IMR-90 (cell line): Measurements from ENCODE around the gene RAD51B. TPM values are rescaled to one million over a fixed set of nuclear protein-coding genes. Genes with fewer than 3 reads are reported as not detected.

ENCODE experiments used
- ATAC-seq: fragments of 200-7000 bp; cut with Tn5 transposase; 2 replicates; pipeline ENCODE4 v1.9.1; 2020; ENCODE audit warnings: low read depth, mild to moderate bottlenecking, moderate library complexity
- BruUV-seq: library from RNA; stranded (reverse); fragments of 400-500 nt; replicated peaks from 2 replicates; lab custom pipeline; 2021; lab: Mats Ljungman, UMichigan
- CTCF ChIA-PET: fragments of 300-600 bp; formaldehyde crosslinking; extraction: SDS; loops from one replicate; lab custom pipeline; 2021; ENCODE audit warnings: antibody characterized with exemption; lab: Yijun Ruan, JAX
- POLR2A ChIA-PET: fragments of 300-600 bp; sonication (Branson Sonifier 250); formaldehyde crosslinking; loops from one replicate; lab custom pipeline; 2022; ENCODE audit warnings: antibody characterized with exemption; ENCODE audit not compliant: unreplicated experiment; lab: Charles Lee
- DNase-seq: peaks from one replicate; pipeline ENCODE4 v3.0.0; 2013
- H2AFZ ChIP-seq: replicated peaks from 2 replicates; pipeline ENCODE3; 2013; ENCODE audit warnings: low read length, mild to moderate bottlenecking; ENCODE audit not compliant: poor library complexity
- H2AK5ac ChIP-seq: 2 replicates; pipeline ENCODE4 v1.6.1; 2013; ENCODE audit warnings: low read depth, low read length, inconsistent platforms
- H2AK9ac ChIP-seq: replicated peaks from 2 replicates; pipeline ENCODE3; 2013; ENCODE audit warnings: mild to moderate bottlenecking, low read depth, low read length, moderate library complexity; ENCODE audit not compliant: poor library complexity
- H2BK120ac ChIP-seq: 2 replicates; pipeline ENCODE4 v1.6.1; 2013; ENCODE audit warnings: low read depth, low read length, inconsistent platforms
- H2BK15ac ChIP-seq: 3 replicates; pipeline ENCODE4 v1.6.1; 2013; ENCODE audit warnings: low read depth, low read length, inconsistent platforms
- H2BK20ac ChIP-seq: 2 replicates; pipeline ENCODE4 v1.6.1; 2013; ENCODE audit warnings: low read depth, mild to moderate bottlenecking, inconsistent platforms, low read length, moderate library complexity
- H2BK5ac ChIP-seq: 2 replicates; pipeline ENCODE4 v1.6.1; 2013; ENCODE audit warnings: mild to moderate bottlenecking, low read depth, low read length, inconsistent platforms; ENCODE audit not compliant: poor library complexity, severe bottlenecking
- H3K14ac ChIP-seq: replicated peaks from 2 replicates; pipeline ENCODE4 v1.6.1; 2013; ENCODE audit warnings: low read depth, low read length, inconsistent platforms
- H3K18ac ChIP-seq: 2 replicates; pipeline ENCODE4 v1.6.1; 2013; ENCODE audit warnings: low read depth, low read length, control low read depth
- H3K23ac ChIP-seq: 2 replicates; pipeline ENCODE4 v1.6.1; 2013; ENCODE audit warnings: low read depth, low read length, inconsistent platforms
- H3K27ac ChIP-seq: 2 replicates; pipeline ENCODE4 v1.5.1; 2013; ENCODE audit warnings: mild to moderate bottlenecking, control low read depth, low read length; ENCODE audit not compliant: insufficient read depth
- H3K27me3 ChIP-seq: 2 replicates; pipeline ENCODE4 v1.6.1; 2013; ENCODE audit warnings: low read length; ENCODE audit not compliant: control insufficient read depth, insufficient read depth
- H3K36me3 ChIP-seq: 2 replicates; pipeline ENCODE4 v1.6.1; 2013; ENCODE audit warnings: low read length, mixed read lengths; ENCODE audit not compliant: control insufficient read depth, insufficient read depth
- H3K4ac ChIP-seq: 2 replicates; pipeline ENCODE4 v1.6.1; 2013; ENCODE audit warnings: low read depth, low read length, inconsistent platforms
- H3K4me1 ChIP-seq: 2 replicates; pipeline ENCODE4 v1.6.1; 2013; ENCODE audit warnings: low read length, mixed read lengths; ENCODE audit not compliant: control insufficient read depth, insufficient read depth
- H3K4me2 ChIP-seq: 2 replicates; pipeline ENCODE4 v1.6.1; 2013; ENCODE audit warnings: low read depth, mild to moderate bottlenecking, control low read depth, low read length, moderate library complexity
- H3K4me3 ChIP-seq: 2 replicates; pipeline ENCODE4 v1.5.1; 2013; ENCODE audit warnings: low read depth, mild to moderate bottlenecking, control low read depth, low read length, moderate library complexity; ENCODE audit not compliant: insufficient read depth
- H3K56ac ChIP-seq: 2 replicates; pipeline ENCODE4 v1.6.1; 2013; ENCODE audit warnings: low read length, inconsistent platforms; ENCODE audit not compliant: insufficient read depth; ENCODE audit errors: extremely low read depth
- H3K79me1 ChIP-seq, 2 experiments: 2 replicates each; pipeline ENCODE4 v1.6.1; 2013; ENCODE audit warnings: low read length in 2 of 2, inconsistent platforms in 1 of 2, low read depth in 1 of 2
- H3K9ac ChIP-seq: 2 replicates; pipeline ENCODE4 v1.6.1; 2013; ENCODE audit warnings: low read depth, low read length, control low read depth
- H3K9me1 ChIP-seq: 2 replicates; pipeline ENCODE4 v1.6.1; 2013; ENCODE audit warnings: low read length, inconsistent platforms; ENCODE audit not compliant: insufficient read depth
- H3K9me3 ChIP-seq: 2 replicates; pipeline ENCODE4 v1.6.1; 2013; ENCODE audit warnings: low read length; ENCODE audit not compliant: control insufficient read depth, insufficient read depth
- H4K20me1 ChIP-seq: 2 replicates; pipeline ENCODE4 v1.6.1; 2013; ENCODE audit warnings: low read length, inconsistent platforms; ENCODE audit not compliant: insufficient read depth
- H4K5ac ChIP-seq: 2 replicates; pipeline ENCODE4 v1.6.1; 2013; ENCODE audit warnings: mild to moderate bottlenecking, low read depth, low read length, control low read depth
- H4K8ac ChIP-seq, 2 experiments: 2 replicates each; pipeline ENCODE4 v1.6.1; 2013; ENCODE audit warnings: low read depth in 2 of 2, low read length in 2 of 2, control low read depth in 1 of 2, inconsistent platforms in 1 of 2
- H4K91ac ChIP-seq: 2 replicates; pipeline ENCODE4 v1.6.1; 2013; ENCODE audit warnings: low read depth, low read length, inconsistent platforms; ENCODE audit not compliant: insufficient read depth
- BHLHE40 ChIP-seq: fragments of 150-350 bp; IDR thresholded peaks from 2 replicates; pipeline ENCODE4 v1.6.1; 2016; ENCODE audit warnings: mild to moderate bottlenecking, low read depth, low read length
- CEBPB ChIP-seq: IDR thresholded peaks from 2 replicates; pipeline ENCODE4 v1.6.1; 2012; ENCODE audit warnings: low read depth, low read length, improper control_type of control experiment
- CHD1 ChIP-seq: IDR thresholded peaks from 2 replicates; pipeline ENCODE4 v1.6.1; 2012; ENCODE audit warnings: low read depth, low read length, improper control_type of control experiment
- FOS ChIP-seq: fragments of 150-350 bp; IDR thresholded peaks from 2 replicates; pipeline ENCODE4 v1.6.1; 2016; ENCODE audit warnings: low read depth, low read length
- MAFK ChIP-seq: IDR thresholded peaks from 2 replicates; pipeline ENCODE4 v1.6.1; 2012; ENCODE audit warnings: low read depth, low read length, improper control_type of control experiment
- MAZ ChIP-seq: IDR thresholded peaks from 2 replicates; pipeline ENCODE4 v1.6.1; 2012; ENCODE audit warnings: low read depth, mild to moderate bottlenecking, low read length, improper control_type of control experiment, moderate library complexity, borderline replicate concordance
- MXI1 ChIP-seq: IDR thresholded peaks from 2 replicates; pipeline ENCODE4 v1.6.1; 2012; ENCODE audit warnings: low read depth, mild to moderate bottlenecking, low read length, moderate library complexity, borderline replicate concordance
- NFE2L2 ChIP-seq: fragments of 150-350 bp; IDR thresholded peaks from 2 replicates; pipeline ENCODE4 v1.6.1; 2016; ENCODE audit warnings: low read depth, mild to moderate bottlenecking, low read length
- POLR2A ChIP-seq: IDR thresholded peaks from 2 replicates; pipeline ENCODE4 v1.6.1; 2012; ENCODE audit warnings: mild to moderate bottlenecking, low read depth, low read length
- RAD21 ChIP-seq: IDR thresholded peaks from 2 replicates; pipeline ENCODE4 v1.6.1; 2012; ENCODE audit warnings: low read length, improper control_type of control experiment
- RCOR1 ChIP-seq: IDR thresholded peaks from 2 replicates; pipeline ENCODE4 v1.6.1; 2012; ENCODE audit warnings: mild to moderate bottlenecking, low read length, improper control_type of control experiment; ENCODE audit not compliant: insufficient replicate concordance
- RFX5 ChIP-seq: IDR thresholded peaks from 2 replicates; pipeline ENCODE4 v1.8.0; 2012; ENCODE audit warnings: low read depth, mild to moderate bottlenecking, low read length, moderate library complexity
- SMC3 ChIP-seq: fragments of 150-350 bp; IDR thresholded peaks from 2 replicates; pipeline ENCODE4 v1.6.1; 2016; ENCODE audit warnings: low read depth, mild to moderate bottlenecking, antibody characterized with exemption, low read length, moderate library complexity
- WGBS, 2 experiments: methylation state at CpG; one replicate each; pipeline versions ENCODE4 v1.1.5 to v1.1.7; 2013; ENCODE audit warnings: missing lambda C conversion rate in 2 of 2; ENCODE audit not compliant: insufficient read length in 1 of 2; ENCODE audit errors: extremely low coverage in 2 of 2; 5-methylcytosine and 5-hydroxymethylcytosine counted together
- dilution Hi-C: fragments of 300-500 bp; cut with HindIII; formaldehyde crosslinking; loops from one replicate; pipeline ENCODE4 v1.14.3; 2018; ENCODE audit warnings: low sequenced_read_pairs; ENCODE audit not compliant: unreplicated experiment
- in situ Hi-C: fragments of 300-500 bp; cut with MboI; formaldehyde crosslinking; loops from 3 replicates; pipeline ENCODE4 v1.14.3; 2019; ENCODE audit warnings: low sequenced_read_pairs, inconsistent platforms, mixed read lengths
- intact Hi-C: fragments of 100-400 bp; cut with micrococcal nuclease; formaldehyde crosslinking; loops from 2 replicates; pipeline ENCODE4 v1.10.0; 2022
- polyA plus RNA-seq, 3 experiments: library from polyadenylated mRNA; depleted of rRNA; stranded (reverse); fragments of >200 nt; gene quantifications; 2 replicates each; pipeline ENCODE4 v1.2.3, GENCODE V29; 2012; ENCODE audit warnings: low replicate concordance in 1 of 3
- total RNA-seq: library from RNA; depleted of rRNA; stranded (reverse); fragments of >200 nt; gene quantifications from 2 replicates; pipeline ENCODE4 v1.2.3, GENCODE V29; 2012
- TF ChIP-seq, protein P1 (sequence below): conservative IDR thresholded peaks from 2 replicates; pipeline ENCODE4 v1.5.1; 2012; ENCODE audit warnings: mild to moderate bottlenecking, low read depth, low read length, improper control_type of control experiment
- TF ChIP-seq, protein P2 (sequence below): fragments of 150-350 bp; IDR thresholded peaks from 2 replicates; pipeline ENCODE4 v1.6.1; 2017; ENCODE audit warnings: mild to moderate bottlenecking, antibody characterized with exemption, low read length, low read depth
- TF ChIP-seq, protein P3 (sequence below): fragments of 150-350 bp; IDR thresholded peaks from 2 replicates; pipeline ENCODE4 v1.6.1; 2016; ENCODE audit warnings: low read depth, mild to moderate bottlenecking, low read length, moderate library complexity, borderline replicate concordance

RAD51B gene
- total and polyA plus RNA-seq, 2 of the 4 experiments (the other 2 are of a cell fraction): 5.1 to 18.8 TPM

DNA sequence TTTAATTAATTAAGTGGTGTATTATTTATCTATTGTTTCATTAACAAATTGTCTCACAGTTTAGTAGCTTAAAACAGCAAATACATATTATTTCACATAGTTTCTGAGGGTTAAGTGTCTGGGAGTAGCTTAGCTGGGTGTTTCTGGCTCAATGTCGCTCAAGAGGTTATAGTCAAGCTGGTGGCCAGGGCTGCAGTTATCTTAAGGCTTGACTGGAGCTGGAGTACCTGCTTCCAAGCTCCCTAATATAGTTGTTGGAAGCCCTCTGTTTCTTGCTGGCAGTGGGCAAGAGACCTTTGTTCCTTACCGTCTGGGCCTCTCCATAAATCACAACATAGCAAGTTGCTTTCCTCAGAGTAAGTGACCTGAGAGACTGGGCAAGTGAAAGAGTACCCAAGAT lies 66.6 kb downstream of the RAD51B start:
- Histone ChIP-seq H3K4ac (no peak overlapping the region), H3K9ac (no peak overlapping the region), H3K27me3 (no peaks in the 10 kb centered on the region), H2AK9ac (no peak overlapping the region), H3K9me3 (no peaks in the 10 kb centered on the region), H2AFZ (peak overlapping the region; percentile 32), H3K79me1 (no peaks in the 10 kb centered on the region), H3K4me2 (no peak overlapping the region), H3K36me3 (no peaks in the 10 kb centered on the region), H3K23ac (0 out of 2 replicates have a peak overlapping the region, but pooled peaks have one; percentile 35), H2BK120ac (no peak overlapping the region), H3K9me1 (0 out of 2 replicates have a peak, but pooled peaks cover 5% of the 10 kb centered on the region), H2BK5ac (no peak overlapping the region), H3K18ac (no peak overlapping the region), H4K5ac (no peak overlapping the region), H2BK20ac (0 out of 2 replicates have a peak overlapping the region, but pooled peaks have one; percentile 19), H3K27ac (no peak overlapping the region), H2BK15ac (no peak overlapping the region), H2AK5ac (no peak overlapping the region), H3K4me3 (no peak overlapping the region), H3K14ac (no peak overlapping the region), H3K56ac (no peak overlapping the region), H4K91ac (no peak overlapping the region), H3K4me1 (no peaks in the 10 kb centered on the region), H4K20me1 (no peaks in the 10 kb centered on the region), H4K8ac (no peak overlapping the region)
- BruUV-seq: no TSS peak
- ATAC-seq: no peak
- DNase-seq: no peak
- no peak for TF ChIP-seq CEBPB
- no peak for TF ChIP-seq RFX5
- TF ChIP-seq MXI1: no peak
- TF ChIP-seq SMC3: no peak
- TF ChIP-seq NFE2L2: no peak
- TF ChIP-seq, protein P1, sequence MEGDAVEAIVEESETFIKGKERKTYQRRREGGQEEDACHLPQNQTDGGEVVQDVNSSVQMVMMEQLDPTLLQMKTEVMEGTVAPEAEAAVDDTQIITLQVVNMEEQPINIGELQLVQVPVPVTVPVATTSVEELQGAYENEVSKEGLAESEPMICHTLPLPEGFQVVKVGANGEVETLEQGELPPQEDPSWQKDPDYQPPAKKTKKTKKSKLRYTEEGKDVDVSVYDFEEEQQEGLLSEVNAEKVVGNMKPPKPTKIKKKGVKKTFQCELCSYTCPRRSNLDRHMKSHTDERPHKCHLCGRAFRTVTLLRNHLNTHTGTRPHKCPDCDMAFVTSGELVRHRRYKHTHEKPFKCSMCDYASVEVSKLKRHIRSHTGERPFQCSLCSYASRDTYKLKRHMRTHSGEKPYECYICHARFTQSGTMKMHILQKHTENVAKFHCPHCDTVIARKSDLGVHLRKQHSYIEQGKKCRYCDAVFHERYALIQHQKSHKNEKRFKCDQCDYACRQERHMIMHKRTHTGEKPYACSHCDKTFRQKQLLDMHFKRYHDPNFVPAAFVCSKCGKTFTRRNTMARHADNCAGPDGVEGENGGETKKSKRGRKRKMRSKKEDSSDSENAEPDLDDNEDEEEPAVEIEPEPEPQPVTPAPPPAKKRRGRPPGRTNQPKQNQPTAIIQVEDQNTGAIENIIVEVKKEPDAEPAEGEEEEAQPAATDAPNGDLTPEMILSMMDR: no peak
- TF ChIP-seq POLR2A: no peak
- no peak for TF ChIP-seq RCOR1
- no peak for TF ChIP-seq MAZ
- no peak for TF ChIP-seq CHD1
- TF ChIP-seq RAD21: no peak
- TF ChIP-seq FOS: no peak
- TF ChIP-seq, protein P2, sequence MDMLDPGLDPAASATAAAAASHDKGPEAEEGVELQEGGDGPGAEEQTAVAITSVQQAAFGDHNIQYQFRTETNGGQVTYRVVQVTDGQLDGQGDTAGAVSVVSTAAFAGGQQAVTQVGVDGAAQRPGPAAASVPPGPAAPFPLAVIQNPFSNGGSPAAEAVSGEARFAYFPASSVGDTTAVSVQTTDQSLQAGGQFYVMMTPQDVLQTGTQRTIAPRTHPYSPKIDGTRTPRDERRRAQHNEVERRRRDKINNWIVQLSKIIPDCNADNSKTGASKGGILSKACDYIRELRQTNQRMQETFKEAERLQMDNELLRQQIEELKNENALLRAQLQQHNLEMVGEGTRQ: no peak
- no peak for TF ChIP-seq MAFK
- TF ChIP-seq BHLHE40: no peak
- TF ChIP-seq, protein P3, sequence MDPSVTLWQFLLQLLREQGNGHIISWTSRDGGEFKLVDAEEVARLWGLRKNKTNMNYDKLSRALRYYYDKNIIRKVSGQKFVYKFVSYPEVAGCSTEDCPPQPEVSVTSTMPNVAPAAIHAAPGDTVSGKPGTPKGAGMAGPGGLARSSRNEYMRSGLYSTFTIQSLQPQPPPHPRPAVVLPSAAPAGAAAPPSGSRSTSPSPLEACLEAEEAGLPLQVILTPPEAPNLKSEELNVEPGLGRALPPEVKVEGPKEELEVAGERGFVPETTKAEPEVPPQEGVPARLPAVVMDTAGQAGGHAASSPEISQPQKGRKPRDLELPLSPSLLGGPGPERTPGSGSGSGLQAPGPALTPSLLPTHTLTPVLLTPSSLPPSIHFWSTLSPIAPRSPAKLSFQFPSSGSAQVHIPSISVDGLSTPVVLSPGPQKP: no peak
- in situ Hi-C loops (loop anchor here (25.0 kb wide), 1 partner anchor 1226 kb away; no protein-coding TSS in a partner anchor), dilution Hi-C loops (no loop called here), intact Hi-C loops (no loop called here)
- ChIA-PET POLR2A (no interaction called here), CTCF (interaction anchor here (0.6 kb wide), 1 partner anchor 30 kb away, joined by 7 read pairs; no protein-coding TSS in a partner anchor)
- WGBS, 2 experiments: 100% methylated on average over 1 of the region's 2 CpGs; no CpG with 5 or more reads in 1 of the 2 experiments
